Pericardium fibroblast (primary cell): ENCODE measurements around the gene GUCA2B. TPM values are rescaled to one million over a fixed set of nuclear protein-coding genes. Genes with fewer than 3 reads are reported as not detected.

Experiments used
- total RNA-seq: library from RNA; depleted of rRNA; stranded (reverse); fragments of >200 nt; gene quantifications from 2 replicates; pipeline ENCODE4 v1.2.3, GENCODE V29; 2015

Gene GUCA2B
- not detected in 2 replicates for total RNA-seq

DNA sequence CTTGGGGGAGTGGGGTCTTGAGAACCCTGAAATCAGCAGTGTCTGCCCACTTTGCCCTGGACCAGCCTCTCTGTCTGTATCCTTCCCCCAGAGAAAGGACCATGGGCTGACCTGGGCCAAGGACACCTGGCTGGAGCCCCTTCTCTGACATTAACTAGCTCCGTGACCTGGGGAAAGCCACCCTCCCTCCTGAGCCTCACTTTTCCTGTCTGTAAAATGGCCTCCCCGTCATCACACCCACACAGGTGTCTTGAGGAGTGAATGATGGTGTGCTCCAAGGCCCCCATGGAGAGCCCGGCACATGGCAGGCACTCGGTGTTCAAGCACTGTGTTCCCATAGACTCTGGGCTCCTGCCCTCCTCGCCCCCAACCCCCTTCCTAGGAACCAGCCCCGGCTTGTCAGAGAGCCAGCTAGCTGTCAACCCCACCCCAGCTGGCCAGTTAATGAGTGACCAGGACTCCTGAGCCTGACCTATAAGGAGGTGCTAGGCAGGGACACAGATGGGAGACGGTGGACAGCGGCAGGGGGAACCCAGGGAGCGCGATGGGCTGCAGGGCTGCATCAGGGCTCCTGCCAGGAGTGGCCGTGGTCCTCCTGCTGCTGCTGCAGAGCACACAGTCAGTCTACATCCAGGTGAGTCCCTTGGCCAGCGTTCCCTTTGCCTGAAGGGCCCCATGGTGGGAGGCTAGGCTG lies at the start of gene GUCA2B:
TSS of gene GUCA2B (plus strand) at position 504 of the 694 bp plus-strand sequence. CDS start at position 545, 41 bp downstream.

GRCh38 chr1:42164551-42165420 lies 11.6 kb downstream of the GUCA2B start, which contains the start of gene GUCA2A:
Gene GUCA2A (minus strand): TSS chr1:42164745. CDS start chr1:42164712, 33 bp downstream.

Other genes starting within 250 kb of the GUCA2B start
- gene HIVEP3, start 234.5 kb upstream of the GUCA2B start, total RNA-seq = 0.93 and 2.2 TPM in 2 replicates
- gene GUCA2A, start 11.3 kb downstream of the GUCA2B start, total RNA-seq = not detected in 2 replicates
- gene FOXJ3, start 181.8 kb downstream of the GUCA2B start, total RNA-seq = 15.3 and 15.7 TPM in 2 replicates
- not detected in 2 replicates for gene RIMKLA, start 227.4 kb downstream of the GUCA2B start, total RNA-seq